K562 (cell line): ENCODE data around the gene KLK2. TPM values are rescaled to one million over a fixed set of nuclear protein-coding genes. Genes with fewer than 3 reads are reported as not detected.

Source experiments
- ARID1B ChIP-seq: fragments of 450-650 bp; IDR thresholded peaks from 2 replicates; pipeline ENCODE4 v1.6.1; 2016; ENCODE audit warnings: antibody characterized with exemption, mild to moderate bottlenecking, inconsistent platforms
- BRF1 ChIP-seq: IDR thresholded peaks from 3 replicates; pipeline ENCODE4 v1.6.1; 2011; ENCODE audit warnings: borderline replicate concordance, mild to moderate bottlenecking; ENCODE audit not compliant: insufficient read length; ENCODE audit errors: extremely low read depth
- COPS2 ChIP-seq: fragments of 450-650 bp; conservative IDR thresholded peaks from 2 replicates; pipeline ENCODE4 v1.6.1; 2016; ENCODE audit warnings: mild to moderate bottlenecking, moderate library complexity
- FOXK1 ChIP-seq: sonication (generic); formaldehyde crosslinking; IDR thresholded peaks from 2 replicates; pipeline ENCODE4 v1.8.0; 2022; ENCODE audit warnings: missing genetic modification reagents, mild to moderate bottlenecking, borderline replicate concordance
- ILK ChIP-seq: fragments of 450-650 bp; IDR thresholded peaks from 2 replicates; pipeline ENCODE4 v1.6.1; 2016; ENCODE audit warnings: missing genetic modification characterization, low read depth, mild to moderate bottlenecking, missing compliant biosample characterization, moderate library complexity, borderline replicate concordance
- IRF2 ChIP-seq: sonication (generic); formaldehyde crosslinking; IDR thresholded peaks from 2 replicates; pipeline ENCODE4 v1.8.1; 2022; ENCODE audit warnings: mild to moderate bottlenecking, missing genetic modification reagents
- NFXL1 ChIP-seq: fragments of 450-650 bp; formaldehyde crosslinking; IDR thresholded peaks from 2 replicates; pipeline ENCODE4 v1.4.0; 2021; ENCODE audit warnings: mild to moderate bottlenecking
- POLR3G ChIP-seq: IDR thresholded peaks from 2 replicates; pipeline ENCODE4 v1.6.1; 2011; ENCODE audit not compliant: insufficient read length, insufficient replicate concordance; ENCODE audit errors: extremely low read depth
- RBFOX2 ChIP-seq: fragments of 200-400 bp; formaldehyde crosslinking; IDR thresholded peaks from 2 replicates; pipeline ENCODE4 v1.6.1; 2017; ENCODE audit warnings: low read depth, mild to moderate bottlenecking, low read length, moderate library complexity
- SRSF3 ChIP-seq: fragments of 200-400 bp; formaldehyde crosslinking; IDR thresholded peaks from 2 replicates; pipeline ENCODE4 v1.6.1; 2016; ENCODE audit warnings: mild to moderate bottlenecking, low read length, moderate library complexity; ENCODE audit not compliant: insufficient read depth
- ZNF217 ChIP-seq: sonication (generic); formaldehyde crosslinking; IDR thresholded peaks from 2 replicates; pipeline ENCODE4 v1.8.0; 2022; ENCODE audit warnings: mild to moderate bottlenecking, missing genetic modification reagents
- polyA plus RNA-seq, 8 experiments: library from polyadenylated mRNA; depleted of rRNA in 4 of 8; stranded (reverse) in 5 of 8; unstranded in 3 of 8; fragments of >200 nt; fragmentation: Nextera tagmentation in 2 of 8; fragmentation: Illumina TruSeq in 1 of 8; extraction: Ambion mirVana in 2 of 8; extraction: Trizol in 1 of 8; gene quantifications; 2 replicates each; pipeline versions ENCODE4 v1.2.1 to v1.2.3, GENCODE V29; 2011 to 2014; ENCODE audit warnings: inconsistent platforms in 1 of 8, missing spikeins in 1 of 8
- total RNA-seq, 7 experiments: library from RNA; depleted of rRNA in 6 of 7; stranded (reverse); fragments of >200 nt in 6 of 7; fragmentation: Illumina TruSeq in 2 of 7; extraction: Trizol in 2 of 7; gene quantifications; 2 replicates each; pipeline versions ENCODE4 v1.2.1 to v1.2.3, GENCODE V29; 2011 to 2021; ENCODE audit warnings: low replicate concordance in 1 of 7
- TF ChIP-seq, protein P1 (sequence below): fragments of 250-450 bp; sonication (Bioruptor Pico); IDR thresholded peaks from 2 replicates; pipeline ENCODE4 v1.4.0; 2020; ENCODE audit warnings: mild to moderate bottlenecking
- TF ChIP-seq, protein P2 (sequence below): fragments of 450-650 bp; formaldehyde crosslinking; IDR thresholded peaks from 2 replicates; pipeline ENCODE4 v1.4.0; 2022; ENCODE audit warnings: missing genetic modification characterization
- TF ChIP-seq, protein P3 (sequence below): fragments of 250-450 bp; sonication (Bioruptor Pico); IDR thresholded peaks from 2 replicates; pipeline ENCODE4 v1.8.0; 2022; ENCODE audit warnings: moderate library complexity, mild to moderate bottlenecking, inconsistent platforms
- TF ChIP-seq, protein P4 (sequence below): fragments of 450-650 bp; IDR thresholded peaks from 2 replicates; pipeline ENCODE4 v1.6.1; 2017; ENCODE audit warnings: mild to moderate bottlenecking, moderate library complexity
- TF ChIP-seq, protein P5 (sequence below): sonication (generic); formaldehyde crosslinking; IDR thresholded peaks from 2 replicates; pipeline ENCODE4 v1.8.0; 2022; ENCODE audit warnings: missing genetic modification reagents, mild to moderate bottlenecking, moderate library complexity, borderline replicate concordance
- TF ChIP-seq, protein P6 (sequence below), 2 experiments: fragments of 150-350 bp in 1 of 2; IDR thresholded peaks; 2 replicates each; pipeline ENCODE4 v1.6.1; 2012 to 2016; ENCODE audit warnings: low read depth in 2 of 2, low read length in 2 of 2, mild to moderate bottlenecking in 1 of 2, moderate library complexity in 1 of 2

KLK2 gene
- total and polyA plus RNA-seq, 9 of the 15 experiments (the other 6 are each of a cell fraction or from before 2014, with no cell fraction given) = 0.11 to 0.47 (median 0.23) TPM; not detected in 1

DNA sequence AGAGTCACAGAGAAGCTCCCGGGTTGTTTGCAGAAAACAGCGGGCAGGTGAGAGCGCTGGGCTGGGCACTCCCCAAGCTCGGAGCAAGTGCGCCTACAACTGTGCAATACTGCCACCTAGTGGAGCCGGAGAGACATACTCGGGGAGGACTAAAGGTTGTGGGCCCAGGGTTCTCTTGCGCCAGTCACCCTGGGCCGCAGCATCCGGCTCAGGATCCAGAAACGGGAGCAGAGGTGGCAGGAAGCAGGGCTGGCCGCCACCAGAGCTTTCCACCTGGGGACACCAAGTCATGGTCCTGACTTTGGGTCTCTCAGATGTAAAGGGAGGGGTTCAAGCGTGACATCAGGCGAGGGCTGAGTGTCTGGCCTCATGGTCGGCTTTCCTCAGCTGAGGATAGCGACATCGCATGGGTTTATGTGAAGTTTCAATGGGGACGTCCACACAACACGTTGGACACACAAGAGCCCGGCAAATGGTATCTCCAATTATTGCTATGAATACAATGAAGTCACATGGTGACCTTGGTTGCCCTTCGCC, 49.1 kb downstream of the KLK2 start (continued):
- no peak for TF ChIP-seq ZNF217 (CRISPR knock-in tag)
- no peak for TF ChIP-seq ILK (tag)
- TF ChIP-seq, protein P1, sequence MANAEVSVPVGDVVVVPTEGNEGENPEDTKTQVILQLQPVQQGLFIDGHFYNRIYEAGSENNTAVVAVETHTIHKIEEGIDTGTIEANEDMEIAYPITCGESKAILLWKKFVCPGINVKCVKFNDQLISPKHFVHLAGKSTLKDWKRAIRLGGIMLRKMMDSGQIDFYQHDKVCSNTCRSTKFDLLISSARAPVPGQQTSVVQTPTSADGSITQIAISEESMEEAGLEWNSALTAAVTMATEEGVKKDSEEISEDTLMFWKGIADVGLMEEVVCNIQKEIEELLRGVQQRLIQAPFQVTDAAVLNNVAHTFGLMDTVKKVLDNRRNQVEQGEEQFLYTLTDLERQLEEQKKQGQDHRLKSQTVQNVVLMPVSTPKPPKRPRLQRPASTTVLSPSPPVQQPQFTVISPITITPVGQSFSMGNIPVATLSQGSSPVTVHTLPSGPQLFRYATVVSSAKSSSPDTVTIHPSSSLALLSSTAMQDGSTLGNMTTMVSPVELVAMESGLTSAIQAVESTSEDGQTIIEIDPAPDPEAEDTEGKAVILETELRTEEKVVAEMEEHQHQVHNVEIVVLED (CRISPR knock-in tag) = no peak
- TF ChIP-seq COPS2 = no peak
- TF ChIP-seq, protein P2, sequence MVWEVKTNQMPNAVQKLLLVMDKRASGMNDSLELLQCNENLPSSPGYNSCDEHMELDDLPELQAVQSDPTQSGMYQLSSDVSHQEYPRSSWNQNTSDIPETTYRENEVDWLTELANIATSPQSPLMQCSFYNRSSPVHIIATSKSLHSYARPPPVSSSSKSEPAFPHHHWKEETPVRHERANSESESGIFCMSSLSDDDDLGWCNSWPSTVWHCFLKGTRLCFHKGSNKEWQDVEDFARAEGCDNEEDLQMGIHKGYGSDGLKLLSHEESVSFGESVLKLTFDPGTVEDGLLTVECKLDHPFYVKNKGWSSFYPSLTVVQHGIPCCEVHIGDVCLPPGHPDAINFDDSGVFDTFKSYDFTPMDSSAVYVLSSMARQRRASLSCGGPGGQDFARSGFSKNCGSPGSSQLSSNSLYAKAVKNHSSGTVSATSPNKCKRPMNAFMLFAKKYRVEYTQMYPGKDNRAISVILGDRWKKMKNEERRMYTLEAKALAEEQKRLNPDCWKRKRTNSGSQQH (CRISPR knock-in tag) = no peak
- TF ChIP-seq, protein P3, sequence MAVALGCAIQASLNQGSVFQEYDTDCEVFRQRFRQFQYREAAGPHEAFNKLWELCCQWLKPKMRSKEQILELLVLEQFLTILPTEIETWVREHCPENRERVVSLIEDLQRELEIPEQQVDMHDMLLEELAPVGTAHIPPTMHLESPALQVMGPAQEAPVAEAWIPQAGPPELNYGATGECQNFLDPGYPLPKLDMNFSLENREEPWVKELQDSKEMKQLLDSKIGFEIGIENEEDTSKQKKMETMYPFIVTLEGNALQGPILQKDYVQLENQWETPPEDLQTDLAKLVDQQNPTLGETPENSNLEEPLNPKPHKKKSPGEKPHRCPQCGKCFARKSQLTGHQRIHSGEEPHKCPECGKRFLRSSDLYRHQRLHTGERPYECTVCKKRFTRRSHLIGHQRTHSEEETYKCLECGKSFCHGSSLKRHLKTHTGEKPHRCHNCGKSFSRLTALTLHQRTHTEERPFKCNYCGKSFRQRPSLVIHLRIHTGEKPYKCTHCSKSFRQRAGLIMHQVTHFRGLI = no peak
- TF ChIP-seq FOXK1 = no peak
- no peak for TF ChIP-seq NFXL1
- no peak for TF ChIP-seq SRSF3
- TF ChIP-seq RBFOX2 = no peak
- no peak for TF ChIP-seq IRF2 (CRISPR knock-in tag)
- TF ChIP-seq POLR3G = no peak
- TF ChIP-seq, protein P4, sequence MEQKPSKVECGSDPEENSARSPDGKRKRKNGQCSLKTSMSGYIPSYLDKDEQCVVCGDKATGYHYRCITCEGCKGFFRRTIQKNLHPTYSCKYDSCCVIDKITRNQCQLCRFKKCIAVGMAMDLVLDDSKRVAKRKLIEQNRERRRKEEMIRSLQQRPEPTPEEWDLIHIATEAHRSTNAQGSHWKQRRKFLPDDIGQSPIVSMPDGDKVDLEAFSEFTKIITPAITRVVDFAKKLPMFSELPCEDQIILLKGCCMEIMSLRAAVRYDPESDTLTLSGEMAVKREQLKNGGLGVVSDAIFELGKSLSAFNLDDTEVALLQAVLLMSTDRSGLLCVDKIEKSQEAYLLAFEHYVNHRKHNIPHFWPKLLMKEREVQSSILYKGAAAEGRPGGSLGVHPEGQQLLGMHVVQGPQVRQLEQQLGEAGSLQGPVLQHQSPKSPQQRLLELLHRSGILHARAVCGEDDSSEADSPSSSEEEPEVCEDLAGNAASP = no peak
- TF ChIP-seq, protein P5, sequence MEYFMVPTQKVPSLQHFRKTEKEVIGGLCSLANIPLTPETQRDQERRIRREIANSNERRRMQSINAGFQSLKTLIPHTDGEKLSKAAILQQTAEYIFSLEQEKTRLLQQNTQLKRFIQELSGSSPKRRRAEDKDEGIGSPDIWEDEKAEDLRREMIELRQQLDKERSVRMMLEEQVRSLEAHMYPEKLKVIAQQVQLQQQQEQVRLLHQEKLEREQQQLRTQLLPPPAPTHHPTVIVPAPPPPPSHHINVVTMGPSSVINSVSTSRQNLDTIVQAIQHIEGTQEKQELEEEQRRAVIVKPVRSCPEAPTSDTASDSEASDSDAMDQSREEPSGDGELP (CRISPR knock-in tag) = no peak
- TF ChIP-seq ARID1B = no peak
- TF ChIP-seq, protein P6, sequence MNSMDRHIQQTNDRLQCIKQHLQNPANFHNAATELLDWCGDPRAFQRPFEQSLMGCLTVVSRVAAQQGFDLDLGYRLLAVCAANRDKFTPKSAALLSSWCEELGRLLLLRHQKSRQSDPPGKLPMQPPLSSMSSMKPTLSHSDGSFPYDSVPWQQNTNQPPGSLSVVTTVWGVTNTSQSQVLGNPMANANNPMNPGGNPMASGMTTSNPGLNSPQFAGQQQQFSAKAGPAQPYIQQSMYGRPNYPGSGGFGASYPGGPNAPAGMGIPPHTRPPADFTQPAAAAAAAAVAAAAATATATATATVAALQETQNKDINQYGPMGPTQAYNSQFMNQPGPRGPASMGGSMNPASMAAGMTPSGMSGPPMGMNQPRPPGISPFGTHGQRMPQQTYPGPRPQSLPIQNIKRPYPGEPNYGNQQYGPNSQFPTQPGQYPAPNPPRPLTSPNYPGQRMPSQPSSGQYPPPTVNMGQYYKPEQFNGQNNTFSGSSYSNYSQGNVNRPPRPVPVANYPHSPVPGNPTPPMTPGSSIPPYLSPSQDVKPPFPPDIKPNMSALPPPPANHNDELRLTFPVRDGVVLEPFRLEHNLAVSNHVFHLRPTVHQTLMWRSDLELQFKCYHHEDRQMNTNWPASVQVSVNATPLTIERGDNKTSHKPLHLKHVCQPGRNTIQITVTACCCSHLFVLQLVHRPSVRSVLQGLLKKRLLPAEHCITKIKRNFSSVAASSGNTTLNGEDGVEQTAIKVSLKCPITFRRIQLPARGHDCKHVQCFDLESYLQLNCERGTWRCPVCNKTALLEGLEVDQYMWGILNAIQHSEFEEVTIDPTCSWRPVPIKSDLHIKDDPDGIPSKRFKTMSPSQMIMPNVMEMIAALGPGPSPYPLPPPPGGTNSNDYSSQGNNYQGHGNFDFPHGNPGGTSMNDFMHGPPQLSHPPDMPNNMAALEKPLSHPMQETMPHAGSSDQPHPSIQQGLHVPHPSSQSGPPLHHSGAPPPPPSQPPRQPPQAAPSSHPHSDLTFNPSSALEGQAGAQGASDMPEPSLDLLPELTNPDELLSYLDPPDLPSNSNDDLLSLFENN (IDR thresholded peaks at IDR 0.05; ENCODE audit: low read depth in 2 of 2, low read length in 2 of 2) = no peak
- no peak for TF ChIP-seq BRF1
